ENCODE results near the gene ZNF451. TPM values are rescaled to one million over a fixed set of nuclear protein-coding genes. Genes with fewer than 3 reads are reported as not detected.

ZNF451 gene
- total and polyA plus RNA-seq, 3 experiments from 2014 or later, result 22.1 to 48.7 (median 47.4) TPM

GRCh38 chr6:57201718-57202117 lies 111.7 kb downstream of the ZNF451 start:
- peaks cover 0 to 2% of the 10 kb centered on the region in 2 donors for H3K27me3 Mint-ChIP-seq
- no peak overlapping the region for H3K4me3 ChIP-seq (ENCODE audit: low read length)
- no peaks in the 10 kb centered on the region for H3K4me1 Mint-ChIP-seq
- no peaks in the 10 kb centered on the region for H3K9me3 Mint-ChIP-seq
- no peaks in the 10 kb centered on the region for H3K36me3 Mint-ChIP-seq
- H3K9me3 ChIP-seq (ENCODE audit: low read length), result no peaks in the 10 kb centered on the region
- no peak overlapping the region for H3K27ac Mint-ChIP-seq
- no peaks in the 10 kb centered on the region for H3K36me3 ChIP-seq (ENCODE audit: insufficient read depth, low read length)
- ChIA-PET CTCF (no interaction called here), POLR2A (no interaction called here)
- H3K4me3 Mint-ChIP-seq, result no peak overlapping the region
- H3K4me1 ChIP-seq (ENCODE audit: insufficient read depth, low read length), result no peaks in the 10 kb centered on the region
- no peak for DNase-seq
- no peaks in the 10 kb centered on the region for H3K27me3 ChIP-seq (ENCODE audit: insufficient read depth, low read length, poor library complexity, severe bottlenecking)
- no peak overlapping the region for H3K27ac ChIP-seq (ENCODE audit: low read depth, low read length)

GRCh38 chr6:57205550-57206328 lies 115.8 kb downstream of the ZNF451 start:
- Histone ChIP-seq H3K27me3 (ENCODE audit: insufficient read depth, low read length, poor library complexity, severe bottlenecking) (no peaks in the 10 kb centered on the region), H3K4me3 (ENCODE audit: low read length) (no peak overlapping the region), H3K36me3 (ENCODE audit: insufficient read depth, low read length) (no peaks in the 10 kb centered on the region), H3K9me3 (ENCODE audit: low read length) (no peaks in the 10 kb centered on the region), H3K4me1 (ENCODE audit: insufficient read depth, low read length) (no peaks in the 10 kb centered on the region), H3K27ac (ENCODE audit: low read depth, low read length) (no peak overlapping the region)
- no peaks in the 10 kb centered on the region for H3K4me1 Mint-ChIP-seq
- H3K4me3 Mint-ChIP-seq, result no peak overlapping the region
- H3K27ac Mint-ChIP-seq, result no peak overlapping the region
- H3K36me3 Mint-ChIP-seq, result no peaks in the 10 kb centered on the region
- H3K9me3 Mint-ChIP-seq, result no peaks in the 10 kb centered on the region
- no peak for DNase-seq
- ChIA-PET CTCF (no interaction called here), POLR2A (no interaction called here)
- H3K27me3 Mint-ChIP-seq, result peaks cover 0 to 2% of the 10 kb centered on the region in 2 donors

- Mint-ChIP-seq H3K9me3 (no peaks in the 10 kb centered on the region), H3K27me3 (peaks cover 0 to 2% of the 10 kb centered on the region in 2 donors), H3K4me3 (no peak overlapping the region), H3K27ac (peak overlapping the region in 1 of 8 donors; percentile 46), H3K4me1 (no peaks in the 10 kb centered on the region), H3K36me3 (no peaks in the 10 kb centered on the region)
- ChIA-PET CTCF (no interaction called here), POLR2A (no interaction called here)
- H3K4me3 ChIP-seq (ENCODE audit: low read length), result no peak overlapping the region
- H3K27me3 ChIP-seq (ENCODE audit: insufficient read depth, low read length, poor library complexity, severe bottlenecking), result no peaks in the 10 kb centered on the region
- H3K9me3 ChIP-seq (ENCODE audit: low read length), result no peaks in the 10 kb centered on the region
- no peaks in the 10 kb centered on the region for H3K4me1 ChIP-seq (ENCODE audit: insufficient read depth, low read length)
- H3K27ac ChIP-seq (ENCODE audit: low read depth, low read length), result no peak overlapping the region
- H3K36me3 ChIP-seq (ENCODE audit: insufficient read depth, low read length), result no peaks in the 10 kb centered on the region
- DNase-seq, result no peak
Observed at GRCh38 chr6:57207141-57207540, 117.2 kb downstream of the ZNF451 start.

- CTCF ChIA-PET, result no interaction called here
- no peak overlapping the region for H3K27ac Mint-ChIP-seq
Observed at GRCh38 chr6:57207872-57208271, 117.9 kb downstream of the ZNF451 start.

GRCh38 chr6:57209030-57209429 lies 119.0 kb downstream of the ZNF451 start:
- CTCF ChIA-PET, result no interaction called here
- no peaks in the 10 kb centered on the region for H3K9me3 Mint-ChIP-seq

More at GRCh38 chr6:57207872-57208271, 117.9 kb downstream of the ZNF451 start:
- H3K27me3 ChIP-seq (ENCODE audit: insufficient read depth, low read length, poor library complexity, severe bottlenecking), result no peaks in the 10 kb centered on the region
- H3K4me1 Mint-ChIP-seq, result no peaks in the 10 kb centered on the region
- H3K9me3 ChIP-seq (ENCODE audit: low read length), result no peaks in the 10 kb centered on the region
- H3K4me1 ChIP-seq (ENCODE audit: insufficient read depth, low read length), result no peaks in the 10 kb centered on the region
- no peaks in the 10 kb centered on the region for H3K9me3 Mint-ChIP-seq
- no peaks in the 10 kb centered on the region for H3K36me3 Mint-ChIP-seq
- H3K4me3 Mint-ChIP-seq, result no peak overlapping the region
- H3K36me3 ChIP-seq (ENCODE audit: insufficient read depth, low read length), result no peaks in the 10 kb centered on the region
- H3K4me3 ChIP-seq (ENCODE audit: low read length), result no peak overlapping the region
- no peaks in the 10 kb centered on the region for H3K27me3 Mint-ChIP-seq
- no peak for DNase-seq
- no peak overlapping the region for H3K27ac ChIP-seq (ENCODE audit: low read depth, low read length)
- POLR2A ChIA-PET, result no interaction called here

GRCh38 chr6:57210060-57210459 lies 120.1 kb downstream of the ZNF451 start:
- no peak overlapping the region for H3K27ac ChIP-seq (ENCODE audit: low read depth, low read length)
- H3K4me1 ChIP-seq (ENCODE audit: insufficient read depth, low read length), result peaks cover 18% of the 10 kb centered on the region
- Mint-ChIP-seq H3K36me3 (no peaks in the 10 kb centered on the region), H3K27ac (no peak overlapping the region), H3K9me3 (peaks cover 0 to 5% (median 0%) of the 10 kb centered on the region in 5 donors), H3K27me3 (peaks cover under 1 to 3% of the 10 kb centered on the region in 2 donors), H3K4me1 (peaks cover 7 to 17% (median 13%) of the 10 kb centered on the region in 3 donors), H3K4me3 (no peak overlapping the region)
- ChIA-PET CTCF (no interaction called here), POLR2A (no interaction called here)
- no peaks in the 10 kb centered on the region for H3K9me3 ChIP-seq (ENCODE audit: low read length)
- DNase-seq, result no peak
- no peak overlapping the region for H3K4me3 ChIP-seq (ENCODE audit: low read length)
- H3K36me3 ChIP-seq (ENCODE audit: insufficient read depth, low read length), result no peaks in the 10 kb centered on the region
- H3K27me3 ChIP-seq (ENCODE audit: insufficient read depth, low read length, poor library complexity, severe bottlenecking), result no peaks in the 10 kb centered on the region

More at GRCh38 chr6:57209030-57209429, 119.0 kb downstream of the ZNF451 start:
- no peak overlapping the region for H3K27ac Mint-ChIP-seq
- peaks cover 0 to 3% of the 10 kb centered on the region in 2 donors for H3K27me3 Mint-ChIP-seq
- no peak overlapping the region for H3K4me3 Mint-ChIP-seq
- POLR2A ChIA-PET, result no interaction called here
- peaks cover 7% of the 10 kb centered on the region for H3K4me1 ChIP-seq (ENCODE audit: insufficient read depth, low read length)
- H3K27ac ChIP-seq (ENCODE audit: low read depth, low read length), result no peak overlapping the region
- DNase-seq, result no peak
- H3K4me1 Mint-ChIP-seq, result peaks cover 2 to 6% (median 6%) of the 10 kb centered on the region in 3 donors
- H3K4me3 ChIP-seq (ENCODE audit: low read length), result no peak overlapping the region
- no peaks in the 10 kb centered on the region for H3K9me3 ChIP-seq (ENCODE audit: low read length)
- H3K27me3 ChIP-seq (ENCODE audit: insufficient read depth, low read length, poor library complexity, severe bottlenecking), result no peaks in the 10 kb centered on the region
- no peaks in the 10 kb centered on the region for H3K36me3 Mint-ChIP-seq
- H3K36me3 ChIP-seq (ENCODE audit: insufficient read depth, low read length), result no peaks in the 10 kb centered on the region

- H3K4me1 Mint-ChIP-seq, result peaks cover 7 to 18% (median 13%) of the 10 kb centered on the region in 3 donors
- CTCF ChIA-PET, result no interaction called here
- H3K27me3 Mint-ChIP-seq, result peaks cover 6 to 18% of the 10 kb centered on the region in 2 donors
- no peaks in the 10 kb centered on the region for H3K36me3 Mint-ChIP-seq
- no peak overlapping the region for H3K4me3 Mint-ChIP-seq
- Histone ChIP-seq H3K4me3 (ENCODE audit: low read length) (no peak overlapping the region), H3K9me3 (ENCODE audit: low read length) (peaks cover 5% of the 10 kb centered on the region), H3K27ac (ENCODE audit: low read depth, low read length) (no peak overlapping the region), H3K27me3 (ENCODE audit: insufficient read depth, low read length, poor library complexity, severe bottlenecking) (no peaks in the 10 kb centered on the region), H3K36me3 (ENCODE audit: insufficient read depth, low read length) (no peaks in the 10 kb centered on the region), H3K4me1 (ENCODE audit: insufficient read depth, low read length) (peaks cover 19% of the 10 kb centered on the region)
- no peak overlapping the region for H3K27ac Mint-ChIP-seq
- peaks cover 0 to 6% (median 0%) of the 10 kb centered on the region in 5 donors for H3K9me3 Mint-ChIP-seq
- no peak for DNase-seq
- POLR2A ChIA-PET, result no interaction called here
Observed at GRCh38 chr6:57215260-57215659, 125.3 kb downstream of the ZNF451 start.

GRCh38 chr6:57216235-57217101 lies 126.5 kb downstream of the ZNF451 start:
- DNase-seq, result no peak
- peaks cover 0 to 6% (median 0%) of the 10 kb centered on the region in 5 donors for H3K9me3 Mint-ChIP-seq
- no peak overlapping the region for H3K27ac Mint-ChIP-seq
- CTCF ChIA-PET, result no interaction called here
- Histone ChIP-seq H3K27me3 (ENCODE audit: insufficient read depth, low read length, poor library complexity, severe bottlenecking) (no peaks in the 10 kb centered on the region), H3K9me3 (ENCODE audit: low read length) (peaks cover 5% of the 10 kb centered on the region), H3K36me3 (ENCODE audit: insufficient read depth, low read length) (no peaks in the 10 kb centered on the region), H3K4me3 (ENCODE audit: low read length) (no peak overlapping the region), H3K4me1 (ENCODE audit: insufficient read depth, low read length) (peaks cover 19% of the 10 kb centered on the region), H3K27ac (ENCODE audit: low read depth, low read length) (no peak overlapping the region)
- POLR2A ChIA-PET, result no interaction called here
- no peak overlapping the region for H3K4me3 Mint-ChIP-seq
- H3K4me1 Mint-ChIP-seq, result peaks cover 11 to 22% (median 17%) of the 10 kb centered on the region in 3 donors
- H3K36me3 Mint-ChIP-seq, result peaks cover 0 to 1% (median 0%) of the 10 kb centered on the region in 3 donors
- peaks cover 8 to 18% of the 10 kb centered on the region in 2 donors for H3K27me3 Mint-ChIP-seq
